ENCODE measurements around the gene KIAA1958. TPM values are rescaled to one million over a fixed set of nuclear protein-coding genes. Genes with fewer than 3 reads are reported as not detected.

Gene KIAA1958
- total RNA-seq, 2 donors from 2014 or later: 16.8 to 17.0 TPM

DNA sequence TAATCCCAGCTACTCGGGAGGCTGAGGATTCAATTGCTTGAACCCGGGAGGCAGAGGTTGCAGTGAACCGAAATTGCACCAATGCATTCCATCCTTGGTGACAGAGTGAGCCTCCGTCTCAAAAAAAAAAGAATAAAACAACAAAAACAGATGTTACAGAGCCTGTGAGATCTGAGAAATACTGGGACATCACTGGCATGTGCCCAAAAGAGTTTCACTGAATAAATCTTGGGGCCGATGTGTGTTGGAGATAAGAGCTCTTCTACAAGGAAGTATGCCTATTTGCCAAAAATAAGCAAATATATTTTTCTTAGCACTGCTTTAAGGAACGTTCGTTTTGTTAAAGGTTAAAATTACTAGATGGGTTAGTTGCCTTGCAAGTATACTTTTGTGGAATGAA lies 55.1 kb downstream of the KIAA1958 start:
- peaks cover 0 to 3% of the 10 kb centered on the region in 2 donors for H3K9me3 Mint-ChIP-seq
- ATAC-seq: no peak
- no peak overlapping the region for H3K27ac Mint-ChIP-seq
- no peak for DNase-seq (ENCODE audit: low spot score in 2 of 2)
- H3K36me3 Mint-ChIP-seq: no peaks in the 10 kb centered on the region

DNA sequence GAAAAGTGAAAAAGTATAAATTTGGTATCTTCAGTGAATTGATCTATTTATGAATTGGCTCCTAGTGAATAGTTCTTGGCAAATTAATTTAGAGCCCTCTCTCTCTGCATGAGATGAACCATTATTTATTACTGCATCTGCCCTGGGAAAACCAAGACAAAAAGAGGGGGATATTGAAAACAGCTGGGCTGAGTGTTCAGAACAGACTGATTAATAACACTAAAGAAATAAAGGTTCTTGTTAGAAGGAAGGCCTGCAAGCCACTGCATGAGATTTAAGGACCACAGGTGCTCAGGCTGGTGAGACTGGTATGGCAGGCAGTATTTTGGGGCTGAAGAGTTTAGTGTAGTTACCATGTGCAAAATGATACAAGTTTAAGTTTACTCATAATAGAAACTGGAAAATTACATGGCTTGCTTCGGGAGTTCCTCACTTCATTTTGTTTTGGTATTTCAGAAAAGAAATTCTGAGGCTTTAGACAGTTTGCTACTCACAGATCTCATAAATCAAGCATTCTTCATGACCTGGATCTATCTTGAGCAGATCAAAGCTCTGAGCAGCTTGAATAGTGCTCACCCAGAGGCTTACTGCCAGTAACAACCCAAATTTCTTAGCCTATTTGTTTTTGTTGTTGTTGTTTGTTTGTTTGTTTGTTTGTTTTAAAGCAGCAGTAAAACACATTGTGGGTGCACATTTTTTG lies 56.1 kb downstream of the KIAA1958 start:
- DNase-seq (ENCODE audit: low spot score in 2 of 2): no peak
- no peak for ATAC-seq
- Mint-ChIP-seq H3K36me3 (no peaks in the 10 kb centered on the region), H3K9me3 (peaks cover 0 to 3% of the 10 kb centered on the region in 2 donors), H3K27ac (no peak overlapping the region)

DNA sequence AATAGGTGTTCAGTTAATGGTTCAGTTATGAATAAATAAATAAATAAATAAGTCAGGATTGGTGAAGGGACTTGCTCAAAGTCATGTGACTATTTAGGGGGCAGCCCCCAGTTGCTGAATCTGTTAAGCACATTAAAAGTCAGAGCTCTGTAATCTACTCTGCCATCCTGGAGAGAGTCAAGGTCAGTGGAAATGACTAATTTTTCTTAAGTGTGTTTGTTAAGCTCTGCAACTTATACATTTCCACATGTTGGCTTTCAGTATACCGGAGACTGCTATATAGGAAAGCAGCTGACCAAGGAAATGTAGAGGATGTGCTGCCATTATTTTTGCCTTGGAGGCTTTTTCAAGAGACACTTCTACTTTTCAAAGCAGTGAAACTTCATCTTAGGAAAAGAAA lies 57.9 kb downstream of the KIAA1958 start:
- Mint-ChIP-seq H3K9me3 (peaks cover 0 to 3% of the 10 kb centered on the region in 2 donors), H3K36me3 (no peaks in the 10 kb centered on the region), H3K27ac (no peak overlapping the region)
- ATAC-seq: peak in 1 of 2 donors; percentile 34
- no peak for DNase-seq (ENCODE audit: low spot score in 2 of 2)

DNA sequence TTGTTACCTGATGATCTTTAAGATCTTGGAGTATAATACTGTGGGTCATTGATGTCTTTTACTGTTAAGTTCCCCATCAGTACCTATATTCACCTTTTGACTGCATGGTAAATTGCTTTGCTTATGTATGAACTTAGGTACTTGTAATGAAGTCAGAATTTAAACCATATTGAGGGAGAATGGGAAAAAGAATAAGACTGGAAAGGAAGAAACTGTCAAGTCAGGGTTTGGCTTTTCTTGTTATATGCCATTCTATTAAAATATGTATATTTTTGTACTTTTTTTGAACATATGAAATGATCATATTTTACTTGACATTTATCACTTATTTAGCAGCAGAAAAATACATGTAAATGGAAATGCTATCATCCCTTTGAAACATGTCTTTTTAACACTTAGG lies 58.6 kb downstream of the KIAA1958 start:
- no peak for ATAC-seq
- Mint-ChIP-seq H3K9me3 (peaks cover 0 to 3% of the 10 kb centered on the region in 2 donors), H3K36me3 (no peaks in the 10 kb centered on the region), H3K27ac (peak overlapping the region in 1 of 2 donors; percentile 70)
- DNase-seq (ENCODE audit: low spot score in 2 of 2): no peak

DNA sequence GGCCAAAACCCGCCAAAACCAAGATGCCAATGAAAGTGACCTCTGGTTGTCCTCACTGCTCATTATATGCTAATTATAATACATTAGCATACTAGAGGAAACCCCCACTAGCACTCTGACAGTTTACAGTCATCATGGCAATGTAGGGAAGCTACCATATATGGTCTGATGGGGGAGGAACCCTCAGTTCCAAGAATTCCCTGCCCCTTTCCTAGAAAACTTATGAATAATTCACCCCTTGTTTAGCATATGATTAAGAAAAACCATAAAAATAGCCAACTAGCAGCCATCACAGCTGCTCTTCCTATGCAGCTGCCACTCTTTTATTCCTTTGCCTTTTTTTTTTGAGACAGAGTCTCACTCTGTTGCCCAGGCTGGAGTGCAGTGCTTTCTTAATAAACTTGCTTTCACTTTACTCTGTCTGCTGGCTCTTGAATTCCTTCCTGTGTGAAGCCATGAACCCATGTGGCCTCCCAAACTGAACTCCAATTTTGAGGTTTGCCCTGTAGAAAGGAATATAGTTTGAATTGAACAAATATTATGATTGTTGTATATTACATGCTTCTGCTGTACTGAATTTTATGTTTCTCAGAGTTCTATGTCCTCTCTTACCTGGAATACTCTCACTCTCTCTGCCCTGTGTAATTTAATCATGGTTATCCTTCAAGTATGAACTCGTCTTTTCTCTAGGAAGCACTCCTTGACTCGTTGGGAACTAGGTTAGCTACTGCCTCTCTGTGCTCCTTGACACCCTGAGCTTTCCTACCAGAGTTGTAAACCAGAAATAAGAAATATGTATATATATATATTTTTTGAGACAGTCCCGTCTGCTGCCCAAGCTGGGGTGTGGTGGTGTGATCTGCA lies 59.8 kb downstream of the KIAA1958 start:
- DNase-seq (ENCODE audit: low spot score in 2 of 2) (no peak), ATAC-seq (peak; percentile 61 to 97)
- no peaks in the 10 kb centered on the region for H3K36me3 Mint-ChIP-seq
- H3K9me3 Mint-ChIP-seq: peaks cover 0 to 3% of the 10 kb centered on the region in 2 donors
- peak overlapping the region in 1 of 2 donors; percentile 70 for H3K27ac Mint-ChIP-seq

DNA sequence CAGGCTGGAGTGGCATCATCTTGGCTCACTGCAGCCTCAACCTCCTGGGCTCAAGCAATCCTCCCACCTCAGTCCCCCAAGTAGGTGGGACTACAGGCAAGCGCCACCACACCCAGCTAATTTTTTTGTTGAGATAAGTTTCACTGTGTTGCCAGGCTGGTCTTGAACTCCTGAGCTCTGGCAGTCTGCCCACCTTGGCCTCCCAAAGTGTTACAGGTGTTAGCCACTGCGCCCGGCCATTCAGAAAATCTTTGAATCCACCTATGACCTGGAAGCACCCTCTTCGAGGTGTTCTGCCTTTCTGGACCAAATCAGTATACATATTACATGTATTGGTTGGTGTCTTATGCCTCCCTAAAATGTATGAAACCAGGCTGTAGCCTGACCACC lies 61.4 kb downstream of the KIAA1958 start:
- no peak for ATAC-seq
- H3K9me3 Mint-ChIP-seq: peaks cover 0 to 3% of the 10 kb centered on the region in 2 donors
- peak overlapping the region in 1 of 2 donors; percentile 14 for H3K27ac Mint-ChIP-seq
- DNase-seq (ENCODE audit: low spot score in 2 of 2): no peak
- no peaks in the 10 kb centered on the region for H3K36me3 Mint-ChIP-seq

DNA sequence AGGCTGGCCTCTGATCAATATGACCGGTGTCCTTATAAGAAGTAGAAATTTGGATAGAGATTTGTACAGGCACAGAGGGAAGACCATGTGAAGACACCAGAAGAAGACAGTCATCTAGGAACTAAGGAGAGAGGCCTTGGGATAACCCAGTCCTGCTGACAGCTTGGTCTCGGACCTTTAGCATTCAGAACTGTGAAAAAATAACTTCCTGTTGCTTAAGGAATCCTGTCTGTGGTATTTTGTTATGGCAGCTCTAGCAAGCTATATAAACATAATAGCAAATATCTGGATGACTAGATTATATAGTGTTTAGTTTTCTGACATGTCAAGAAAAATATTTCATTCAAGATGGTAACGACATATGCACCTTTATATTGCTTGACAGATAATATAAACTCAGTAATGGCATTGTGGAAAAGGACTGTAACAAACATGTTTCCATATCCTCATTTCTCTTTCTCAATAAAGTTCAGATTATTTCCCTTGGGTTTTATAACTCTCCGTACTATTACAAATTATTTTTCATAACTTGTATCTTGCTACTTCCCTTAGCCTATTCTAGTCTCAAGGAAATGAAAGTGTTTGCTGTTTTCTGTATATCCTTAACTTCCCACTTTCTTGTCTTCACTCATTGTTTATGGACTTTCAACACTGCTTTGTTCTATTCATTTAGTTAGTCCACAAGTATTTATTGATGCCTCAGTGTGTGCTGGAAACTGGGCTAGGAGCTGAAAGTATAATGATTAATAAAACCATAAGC lies 62.4 kb downstream of the KIAA1958 start:
- ATAC-seq: no peak

DNA sequence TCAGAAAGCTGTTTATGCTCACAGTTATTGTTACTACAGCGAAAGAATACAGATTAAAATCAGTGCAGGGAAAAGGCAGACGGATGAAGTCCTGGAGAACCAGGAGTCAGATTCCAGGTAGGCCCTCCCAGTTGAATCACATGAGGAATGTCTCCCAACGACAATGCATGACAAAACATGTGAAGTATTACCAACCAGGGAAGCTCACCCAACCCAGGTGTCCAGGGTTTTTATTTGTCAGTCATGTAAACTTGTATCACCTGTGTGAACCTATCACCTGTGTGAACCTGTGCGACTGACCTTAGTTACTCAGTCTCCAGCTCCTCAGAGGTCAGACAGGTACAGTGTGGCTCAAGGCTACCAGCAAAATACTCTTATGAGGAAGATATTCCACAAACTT lies 63.9 kb downstream of the KIAA1958 start:
- DNase-seq (ENCODE audit: low spot score in 2 of 2): no peak
- no peaks in the 10 kb centered on the region for H3K36me3 Mint-ChIP-seq
- H3K9me3 Mint-ChIP-seq: peaks cover 0 to 3% of the 10 kb centered on the region in 2 donors
- H3K27ac Mint-ChIP-seq: no peak overlapping the region
- no peak for ATAC-seq

More for the DNA sequence above, 62.4 kb downstream of the KIAA1958 start:
- DNase-seq (ENCODE audit: low spot score in 2 of 2): no peak
- no peaks in the 10 kb centered on the region for H3K36me3 Mint-ChIP-seq
- H3K9me3 Mint-ChIP-seq: peaks cover 0 to 3% of the 10 kb centered on the region in 2 donors
- peak overlapping the region in 1 of 2 donors; percentile 14 for H3K27ac Mint-ChIP-seq

DNA sequence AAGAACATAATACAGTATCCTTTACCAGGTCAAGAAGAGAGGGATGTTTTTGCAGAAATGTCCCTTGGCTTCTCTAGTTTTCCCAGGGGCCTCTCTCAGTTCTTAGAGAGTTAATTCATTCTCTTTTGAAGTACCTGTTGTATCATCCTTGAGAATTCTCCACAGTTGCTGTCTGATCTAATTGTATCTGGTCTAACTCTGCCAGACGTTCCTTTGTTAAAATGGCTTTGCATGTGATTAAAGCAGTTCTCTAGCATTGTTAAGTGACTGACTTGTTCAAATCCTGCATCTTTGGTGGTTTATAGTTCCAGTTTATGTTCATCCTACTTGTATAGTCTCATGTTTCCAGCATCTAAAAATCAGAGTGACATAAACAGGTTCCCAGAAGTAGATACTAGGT lies 65.0 kb downstream of the KIAA1958 start:
- no peak overlapping the region for H3K27ac Mint-ChIP-seq
- H3K36me3 Mint-ChIP-seq: no peaks in the 10 kb centered on the region
- DNase-seq (ENCODE audit: low spot score in 2 of 2): no peak
- H3K9me3 Mint-ChIP-seq: no peaks in the 10 kb centered on the region
- ATAC-seq: no peak

DNA sequence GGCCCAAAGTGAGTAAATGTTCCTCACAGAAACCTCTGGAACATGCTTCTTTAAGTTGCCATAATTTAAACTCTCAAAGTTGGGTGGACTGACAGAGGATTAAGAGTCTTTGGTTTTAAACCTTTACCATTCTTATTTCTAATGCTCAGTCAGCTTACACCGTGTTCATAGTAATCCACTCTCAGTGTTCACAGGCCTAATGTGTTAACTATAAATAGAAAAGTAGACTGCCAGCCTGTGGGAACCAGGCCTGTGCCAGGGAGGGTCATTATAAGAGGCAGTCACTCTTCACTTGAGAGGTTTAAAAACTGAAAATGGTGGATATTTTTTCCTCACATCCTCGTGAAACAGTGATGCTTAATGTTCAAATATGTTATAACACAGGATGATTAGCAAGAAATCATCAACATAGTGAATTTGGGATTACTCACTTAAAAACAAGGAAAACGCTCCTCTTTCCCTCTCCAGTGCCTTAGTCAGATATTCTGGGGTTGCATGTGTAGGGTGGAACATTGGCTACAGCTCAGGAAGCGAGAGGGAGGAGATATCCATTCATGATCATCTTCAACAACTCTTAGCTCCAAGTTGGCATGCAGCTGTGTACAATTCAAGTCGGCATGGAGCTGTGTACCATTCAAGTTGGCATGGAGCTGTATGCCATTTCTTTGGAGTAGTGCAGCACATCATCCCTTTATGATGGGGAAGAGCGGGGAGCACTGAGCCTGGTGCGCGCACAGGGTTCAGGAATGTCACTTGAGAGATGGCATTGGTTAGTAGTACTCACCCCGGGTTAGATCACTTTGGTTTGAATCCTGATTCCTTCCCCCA lies 65.8 kb downstream of the KIAA1958 start:
- ATAC-seq (no peak), DNase-seq (ENCODE audit: low spot score in 2 of 2) (no peak)
- Mint-ChIP-seq H3K9me3 (no peaks in the 10 kb centered on the region), H3K36me3 (no peaks in the 10 kb centered on the region), H3K27ac (no peak overlapping the region)

DNA sequence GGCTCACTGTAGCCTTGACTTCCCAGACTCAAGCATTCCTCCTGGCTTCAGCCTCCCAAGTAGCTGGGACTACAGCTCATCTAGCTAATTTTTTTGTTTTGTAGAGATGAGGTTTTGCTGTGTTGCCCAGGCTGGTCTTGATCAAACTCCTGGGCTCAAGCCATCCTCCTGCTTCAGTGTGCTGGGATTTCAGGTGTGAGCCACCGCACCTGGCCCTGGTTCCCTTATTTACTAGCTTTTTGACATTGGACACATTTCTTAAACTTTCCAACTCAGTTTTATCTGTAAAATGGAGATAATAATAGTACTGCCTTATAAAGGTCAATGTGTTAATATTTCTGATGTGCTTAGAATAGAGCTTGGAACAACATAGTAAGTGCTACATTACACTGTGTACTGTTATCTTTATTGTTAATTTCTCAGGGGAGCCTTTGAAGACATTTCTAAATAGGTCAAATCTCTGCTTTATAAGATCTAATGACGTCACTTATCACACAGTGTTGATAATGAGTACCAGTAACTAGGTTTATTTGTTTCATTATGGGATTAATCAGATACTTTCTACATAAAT lies 66.7 kb downstream of the KIAA1958 start:
- no peaks in the 10 kb centered on the region for H3K9me3 Mint-ChIP-seq
- no peak for DNase-seq (ENCODE audit: low spot score in 2 of 2)

DNA sequence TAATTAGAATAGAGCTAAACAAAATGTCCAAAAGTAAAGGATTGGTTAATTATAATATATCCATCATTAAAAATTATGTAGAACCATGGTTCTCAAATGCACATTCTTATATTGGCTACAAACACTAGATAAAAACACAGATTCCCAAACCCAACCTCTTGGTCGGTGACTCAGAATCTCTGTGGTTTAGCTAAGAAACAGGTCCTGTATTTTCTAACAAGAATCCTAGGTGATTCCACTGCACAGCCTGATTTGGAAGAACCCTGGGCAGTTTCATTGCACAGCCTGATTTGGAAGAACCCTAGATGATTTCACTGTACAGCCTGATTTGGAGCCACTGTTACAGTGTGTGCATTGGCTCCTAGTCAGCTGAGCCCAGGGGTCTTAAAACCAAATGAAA lies 67.9 kb downstream of the KIAA1958 start:
- Mint-ChIP-seq H3K9me3 (no peaks in the 10 kb centered on the region), H3K27ac (no peak overlapping the region), H3K36me3 (no peaks in the 10 kb centered on the region)
- DNase-seq (ENCODE audit: low spot score in 2 of 2): no peak
- no peak for ATAC-seq

More for the DNA sequence above, 66.7 kb downstream of the KIAA1958 start:
- no peak for ATAC-seq
- Mint-ChIP-seq H3K27ac (no peak overlapping the region), H3K36me3 (no peaks in the 10 kb centered on the region)

DNA sequence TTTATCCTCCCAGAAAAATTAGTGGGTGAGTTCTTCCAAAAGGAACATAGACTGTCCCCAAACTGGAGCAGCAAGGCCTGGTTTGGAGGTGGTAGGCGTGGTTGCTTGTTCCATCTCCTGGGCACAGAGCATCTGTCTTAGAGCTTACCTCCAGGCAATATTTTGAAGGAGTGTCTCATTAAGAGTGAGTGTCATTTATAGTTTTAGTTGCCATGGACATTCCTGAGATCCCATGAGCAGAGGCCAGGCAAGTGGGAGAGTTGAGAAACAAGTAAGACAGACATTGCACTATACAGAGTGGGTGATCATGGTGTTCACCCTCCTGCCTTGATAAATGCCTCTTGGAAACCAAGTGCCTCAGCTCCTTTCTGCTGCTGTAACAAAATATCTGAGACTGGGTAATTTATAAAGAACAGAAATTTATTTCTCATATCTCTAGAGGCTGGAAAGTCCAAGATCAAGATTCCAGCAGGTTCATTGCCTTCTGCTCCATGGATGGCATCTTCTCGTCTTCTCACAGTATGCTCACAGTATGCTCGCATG lies 68.5 kb downstream of the KIAA1958 start:
- no peak for DNase-seq (ENCODE audit: low spot score in 2 of 2)
- H3K9me3 Mint-ChIP-seq: no peaks in the 10 kb centered on the region
- ATAC-seq: no peak
- H3K27ac Mint-ChIP-seq: no peak overlapping the region
- no peaks in the 10 kb centered on the region for H3K36me3 Mint-ChIP-seq

DNA sequence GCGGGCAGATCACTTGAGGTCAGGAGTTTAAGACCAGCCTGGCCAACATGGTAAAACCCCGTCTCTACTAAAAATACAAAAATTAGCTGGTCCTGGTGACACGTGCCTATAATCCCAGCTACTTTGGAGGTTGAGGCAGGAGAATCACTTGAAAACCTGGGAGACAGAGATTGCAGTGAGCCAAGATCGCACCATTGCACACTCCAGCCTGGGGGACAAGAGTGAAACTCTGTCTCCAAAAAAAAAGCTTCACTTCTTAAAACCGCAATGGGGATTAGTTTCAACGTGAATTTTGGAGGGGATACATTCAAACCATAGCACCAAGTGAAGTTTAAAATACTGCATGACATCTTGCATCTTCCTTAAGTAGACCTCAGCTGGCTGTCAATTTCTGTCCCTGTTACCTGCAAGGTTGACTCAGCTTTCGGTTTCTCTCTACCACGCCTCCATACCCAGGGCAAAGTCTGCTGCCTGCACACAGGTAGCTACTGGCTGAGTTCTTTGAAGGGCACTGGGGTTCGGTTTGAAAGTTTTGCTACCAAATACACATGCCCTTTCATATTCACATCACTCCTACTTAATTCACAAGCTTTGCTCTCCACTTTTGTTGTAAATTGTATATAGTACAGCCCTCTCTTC lies 69.3 kb downstream of the KIAA1958 start:
- no peak for DNase-seq (ENCODE audit: low spot score in 2 of 2)
- no peaks in the 10 kb centered on the region for H3K9me3 Mint-ChIP-seq
- ATAC-seq: peak; percentile 34 to 51
- no peaks in the 10 kb centered on the region for H3K36me3 Mint-ChIP-seq
- no peak overlapping the region for H3K27ac Mint-ChIP-seq
